ENCODE measurements around the gene MAPK9.

DNA sequence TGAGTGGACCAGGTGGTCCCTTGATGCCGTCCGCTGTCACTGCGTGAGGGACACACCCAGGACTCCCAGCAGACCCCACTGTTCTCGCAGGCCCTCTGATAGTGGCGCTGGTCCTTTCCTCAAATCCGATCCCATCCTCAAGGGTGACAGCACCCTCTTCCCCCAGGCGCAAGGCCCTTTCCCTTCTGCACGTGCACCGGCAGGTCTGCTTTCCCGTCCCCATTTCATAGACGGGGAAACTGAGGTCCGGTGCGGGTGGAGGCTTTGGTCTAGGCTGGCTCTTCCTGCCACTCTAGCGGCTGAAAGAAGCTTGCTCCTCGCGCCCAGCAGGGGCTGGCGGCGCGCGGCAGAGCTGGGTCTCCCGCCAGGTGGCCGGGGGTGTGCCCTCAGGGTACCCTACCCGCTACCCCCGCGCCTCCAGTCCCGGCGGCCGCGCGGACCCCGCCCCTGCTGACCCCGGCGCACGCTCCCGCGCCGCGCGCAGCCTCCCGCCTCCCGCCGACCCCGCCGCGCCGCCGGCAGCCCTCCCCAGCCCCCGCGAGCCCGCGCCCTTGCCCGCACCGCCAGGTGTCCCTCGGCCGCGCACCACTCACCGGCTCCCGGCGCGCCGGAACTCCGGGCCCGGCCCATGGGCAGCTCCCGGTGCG lies 83.3 kb downstream of the MAPK9 start:
- TF ChIP-seq, protein P1, sequence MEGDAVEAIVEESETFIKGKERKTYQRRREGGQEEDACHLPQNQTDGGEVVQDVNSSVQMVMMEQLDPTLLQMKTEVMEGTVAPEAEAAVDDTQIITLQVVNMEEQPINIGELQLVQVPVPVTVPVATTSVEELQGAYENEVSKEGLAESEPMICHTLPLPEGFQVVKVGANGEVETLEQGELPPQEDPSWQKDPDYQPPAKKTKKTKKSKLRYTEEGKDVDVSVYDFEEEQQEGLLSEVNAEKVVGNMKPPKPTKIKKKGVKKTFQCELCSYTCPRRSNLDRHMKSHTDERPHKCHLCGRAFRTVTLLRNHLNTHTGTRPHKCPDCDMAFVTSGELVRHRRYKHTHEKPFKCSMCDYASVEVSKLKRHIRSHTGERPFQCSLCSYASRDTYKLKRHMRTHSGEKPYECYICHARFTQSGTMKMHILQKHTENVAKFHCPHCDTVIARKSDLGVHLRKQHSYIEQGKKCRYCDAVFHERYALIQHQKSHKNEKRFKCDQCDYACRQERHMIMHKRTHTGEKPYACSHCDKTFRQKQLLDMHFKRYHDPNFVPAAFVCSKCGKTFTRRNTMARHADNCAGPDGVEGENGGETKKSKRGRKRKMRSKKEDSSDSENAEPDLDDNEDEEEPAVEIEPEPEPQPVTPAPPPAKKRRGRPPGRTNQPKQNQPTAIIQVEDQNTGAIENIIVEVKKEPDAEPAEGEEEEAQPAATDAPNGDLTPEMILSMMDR (IDR thresholded peaks at IDR 0.05; ENCODE audit: insufficient read depth, low read length, poor library complexity, severe bottlenecking): no peak
- TF ChIP-seq EZH2phosphoT487 (conservative IDR thresholded peaks at IDR 0.05; ENCODE audit: low read length): no peak

All from SU-DHL-6 (cell line).